ENCODE measurements around the gene ZSCAN31. TPM values are rescaled to one million over a fixed set of nuclear protein-coding genes. Genes with fewer than 3 reads are reported as not detected.

Gene ZSCAN31
- polyA plus RNA-seq, 2 of the 4 experiments (the other 2 are of a cell fraction) = 3.0 to 4.8 TPM

- TF ChIP-seq REST (IDR thresholded peaks at IDR 0.05) (no peak), RAD21 (conservative IDR thresholded peaks at IDR 0.05 in 1 of 2, IDR thresholded peaks at IDR 0.05 in 1 of 2) (no peak), CHD2 (IDR thresholded peaks at IDR 0.05; ENCODE audit: low read length, partially characterized antibody) (no peak), HDAC2 (IDR thresholded peaks at IDR 0.05) (no peak), POLR2A (IDR thresholded peaks at IDR 0.05; ENCODE audit: low read length) (no peak), KDM1A (IDR thresholded peaks at IDR 0.05; ENCODE audit: low read depth) (no peak), CBX8 (IDR thresholded peaks at IDR 0.05) (no peak)
These were observed 11.2 kb upstream of the ZSCAN31 start (continued) for GRCh38 chr6:28347119-28347518.

- ATAC-seq (no peak), FAIRE-seq (no peak), DNase-seq (ENCODE audit: low read depth in 1 of 2, low spot score in 1 of 2) (no peak)
- Histone ChIP-seq H3K4me2 (no peak overlapping the region), H3K4me3 (no peak overlapping the region), H3K4me1 (no peaks in the 10 kb centered on the region), H3K9me3 (peaks cover 3% of the 10 kb centered on the region; the same call in 2 of the 3 replicates), H3K27ac (no peak overlapping the region)
- no peak for TF ChIP-seq NR3C1 (IDR thresholded peaks at IDR 0.05)
- no peak for TF ChIP-seq RFX5 (IDR thresholded peaks at IDR 0.05)
- no peak for TF ChIP-seq PHF8 (IDR thresholded peaks at IDR 0.05; ENCODE audit: borderline replicate concordance, low read depth)
- TF ChIP-seq RARB (CRISPR knock-in tag; IDR thresholded peaks at IDR 0.05) = no peak
- TF ChIP-seq FOSB (CRISPR knock-in tag; IDR thresholded peaks at IDR 0.05) = no peak
- TF ChIP-seq POLR2A (IDR thresholded peaks at IDR 0.05; ENCODE audit: low read length) = no peak
- TF ChIP-seq CTCF (IDR thresholded peaks at IDR 0.05) = no peak
- TF ChIP-seq USF2 (IDR thresholded peaks at IDR 0.05) = no peak
- ChIA-PET POLR2A (no interaction called here), CTCF (interaction anchor here (1.0 to 1.6 kb wide), 2 partner anchors 11 to 14 kb away, joined by 3 to 4 read pairs; no protein-coding TSS in a partner anchor)
- 43% methylated on average over 1 of the region's 1 CpG for WGBS (ENCODE audit: missing lambda C conversion rate)
These were observed 9.3 kb upstream of the ZSCAN31 start for GRCh38 chr6:28345201-28345600.

GRCh38 chr6:28343898-28344677 lies 8.1 kb upstream of the ZSCAN31 start:
- no peaks in the 10 kb centered on the region for H3K4me1 ChIP-seq
- no peak for ATAC-seq
- ChIA-PET CTCF (no interaction called here), POLR2A (no interaction called here)
- 0% methylated on average over 1 of the region's 1 CpG for WGBS (ENCODE audit: missing lambda C conversion rate)
- no peak overlapping the region for H3K4me3 ChIP-seq
- no peak for FAIRE-seq
- H3K9me3 ChIP-seq = peaks cover 4% of the 10 kb centered on the region; the same call in 2 of the 3 replicates
- DNase-seq (ENCODE audit: low read depth in 1 of 2, low spot score in 1 of 2) = no peak
- no peak overlapping the region for H3K27ac ChIP-seq
- H3K4me2 ChIP-seq = no peak overlapping the region
- TF ChIP-seq CEBPB (IDR thresholded peaks at IDR 0.05) (no peak), EHMT2 (IDR thresholded peaks at IDR 0.05; ENCODE audit: low read depth) (no peak), HOXA7 (CRISPR knock-in tag; IDR thresholded peaks at IDR 0.05) (no peak), PBX3 (IDR thresholded peaks at IDR 0.05) (no peak), ZC3H11A (IDR thresholded peaks at IDR 0.05) (no peak), HEYL (CRISPR knock-in tag; IDR thresholded peaks at IDR 0.05) (no peak), TFCP2L1 (CRISPR knock-in tag; IDR thresholded peaks at IDR 0.05) (no peak), PHF8 (IDR thresholded peaks at IDR 0.05; ENCODE audit: borderline replicate concordance, low read depth) (no peak), ZNF302 (CRISPR knock-in tag; IDR thresholded peaks at IDR 0.05) (no peak), ELK1 (IDR thresholded peaks at IDR 0.05; ENCODE audit: low read depth, low read length) (no peak), EHF (CRISPR knock-in tag; IDR thresholded peaks at IDR 0.05) (no peak), RNF2 (IDR thresholded peaks at IDR 0.05; ENCODE audit: borderline replicate concordance, low read depth) (no peak), GATA3 (IDR thresholded peaks at IDR 0.05; ENCODE audit: borderline replicate concordance) (no peak)
